Calu3 (cell line): ENCODE results near the gene ZNF143. TPM values are rescaled to one million over a fixed set of nuclear protein-coding genes. Genes with fewer than 3 reads are reported as not detected.

Experiments used
- BruUV-seq: library from RNA; stranded (reverse); fragments of 400-500 nt; replicated peaks from 2 replicates; lab custom pipeline; 2021; lab: Mats Ljungman, UMichigan
- CTCF ChIA-PET: fragments of 300-600 bp; sonication (Branson Sonifier 250); formaldehyde crosslinking; loops from one replicate; lab custom pipeline; 2022; ENCODE audit warnings: antibody characterized with exemption; lab: Charles Lee
- DNase-seq: peaks from one replicate; pipeline ENCODE4 v3.0.0; 2022
- H3K27ac Mint-ChIP-seq: one replicate; pipeline ENCODE4 v1.8.0; 2022; ENCODE audit warnings: mixed read lengths; ENCODE audit not compliant: unreplicated experiment
- H3K27me3 Mint-ChIP-seq: one replicate; pipeline ENCODE4 v1.8.0; 2022; ENCODE audit warnings: mixed read lengths; ENCODE audit not compliant: unreplicated experiment
- H3K36me3 Mint-ChIP-seq: one replicate; pipeline ENCODE4 v1.8.0; 2022; ENCODE audit warnings: mild to moderate bottlenecking, moderate library complexity, mixed read lengths; ENCODE audit not compliant: insufficient read depth, unreplicated experiment
- H3K4me1 Mint-ChIP-seq: one replicate; pipeline ENCODE4 v1.8.0; 2022; ENCODE audit warnings: mild to moderate bottlenecking, low read depth, mixed read lengths; ENCODE audit not compliant: unreplicated experiment
- H3K4me3 Mint-ChIP-seq: one replicate; pipeline ENCODE4 v1.8.0; 2022; ENCODE audit warnings: mild to moderate bottlenecking, low read depth, moderate library complexity, mixed read lengths; ENCODE audit not compliant: unreplicated experiment
- H3K9me3 Mint-ChIP-seq: one replicate; pipeline ENCODE4 v1.8.0; 2022; ENCODE audit warnings: low read depth, mixed read lengths; ENCODE audit not compliant: unreplicated experiment
- CTCF ChIP-seq: fragments of 200-600 bp; IDR thresholded peaks from one replicate; pipeline ENCODE4 v1.8.0; 2022; ENCODE audit warnings: antibody characterized with exemption; ENCODE audit not compliant: unreplicated experiment
- intact Hi-C: fragments of 100-400 bp; cut with micrococcal nuclease; formaldehyde crosslinking; loops from one replicate; pipeline ENCODE4 v1.10.0; 2022; ENCODE audit not compliant: unreplicated experiment
- total RNA-seq: library from RNA; stranded (reverse); gene quantifications from 2 replicates; pipeline ENCODE4 v1.2.3, GENCODE V29; 2022

The ZNF143 gene
- total RNA-seq, 1 experiment from 2014 or later, result 28.7 TPM

- Mint-ChIP-seq H3K27ac (no peak overlapping the region), H3K4me1 (peaks cover 8% of the 10 kb centered on the region), H3K27me3 (no peaks in the 10 kb centered on the region), H3K4me3 (no peak overlapping the region), H3K36me3 (peaks cover 4% of the 10 kb centered on the region), H3K9me3 (no peaks in the 10 kb centered on the region)
- no peak for DNase-seq
- no peak for TF ChIP-seq CTCF
- CTCF ChIA-PET, result interaction anchor here (0.6 to 2.1 kb wide), 4 partner anchors 8 to 327 kb away, joined by 3 to 16 read pairs (median 4); no protein-coding TSS in a partner anchor
- intact Hi-C loops, result no loop called here
- BruUV-seq, result no TSS peak
Observed at GRCh38 chr11:9498457-9499078, 37.8 kb downstream of the ZNF143 start.

DNA sequence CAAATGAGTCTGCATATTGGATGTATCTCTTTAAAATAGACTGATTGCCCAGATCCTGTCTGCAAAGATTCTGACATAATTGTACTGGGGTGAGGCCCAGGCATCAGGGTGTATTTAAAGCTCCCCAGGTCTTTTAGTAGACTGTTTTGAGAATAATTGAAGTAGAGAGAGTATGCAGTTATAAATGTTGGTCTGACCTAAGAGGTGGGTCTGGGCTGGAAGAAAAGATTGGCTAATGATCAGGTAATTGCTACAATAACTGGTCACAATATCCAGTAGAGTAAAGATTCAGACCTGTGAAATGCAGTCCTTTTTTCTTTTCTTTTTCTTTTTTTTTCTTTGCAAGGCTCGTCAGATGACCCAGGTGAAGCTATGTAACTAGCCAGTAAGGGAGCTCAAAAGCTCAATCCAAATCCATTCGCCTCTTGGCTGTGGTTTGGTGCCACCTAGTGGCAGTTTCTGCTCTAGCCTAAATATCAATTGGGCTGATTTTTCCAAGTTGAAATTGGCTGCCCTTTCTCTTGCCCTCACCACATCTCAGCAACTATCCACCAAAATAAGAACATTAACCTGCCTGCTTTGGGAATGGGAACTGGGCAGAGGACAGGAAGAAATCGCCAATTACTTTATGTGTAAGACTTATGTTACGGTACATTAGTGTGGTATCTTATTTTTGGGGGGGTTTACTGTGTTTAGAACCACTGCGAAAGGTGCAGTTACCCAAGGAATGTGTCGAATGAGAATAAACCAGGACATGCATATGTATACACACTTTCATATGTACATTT lies 45.9 kb downstream of the ZNF143 start:
- CTCF ChIA-PET, result interaction anchor here (0.6 to 1.8 kb wide), 18 partner anchors 9 to 816 kb away, joined by 3 to 16 read pairs (median 4); partner anchors contain the start of genes WEE1 and ZNF143
- Mint-ChIP-seq H3K27me3 (no peaks in the 10 kb centered on the region), H3K27ac (peak overlapping the region; percentile 47), H3K4me3 (no peak overlapping the region), H3K4me1 (peaks cover 23% of the 10 kb centered on the region), H3K36me3 (peaks cover 5% of the 10 kb centered on the region), H3K9me3 (no peaks in the 10 kb centered on the region)
- BruUV-seq, result no TSS peak
- peak; percentile 81 for DNase-seq
- intact Hi-C loops, result loop anchor here (5.0 kb wide), 2 partner anchors 339 to 489 kb away; no protein-coding TSS in a partner anchor
- peak; percentile 56 for TF ChIP-seq CTCF

DNA sequence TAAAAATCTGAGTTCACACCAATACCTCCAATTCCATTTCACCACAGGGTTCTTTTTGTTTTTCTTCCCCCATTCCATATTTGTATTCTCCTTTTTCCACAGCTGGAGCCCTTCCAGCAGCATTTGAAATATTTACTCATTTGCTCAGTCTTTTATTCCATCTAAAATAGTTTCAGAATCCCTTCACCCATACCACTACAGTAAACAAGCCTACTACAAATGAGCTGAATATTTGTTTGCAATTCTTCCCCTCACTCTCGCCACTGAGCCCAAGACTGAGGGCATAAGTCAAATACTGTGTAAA lies 46.4 kb downstream of the ZNF143 start:
- no peaks in the 10 kb centered on the region for H3K9me3 Mint-ChIP-seq
- CTCF ChIA-PET, result interaction anchor here (0.9 to 1.8 kb wide), 9 partner anchors 9 to 492 kb away, joined by 3 to 16 read pairs (median 6); partner anchors contain the start of gene ZNF143
- intact Hi-C loops, result loop anchor here (5.0 kb wide), 2 partner anchors 340 to 490 kb away; no protein-coding TSS in a partner anchor
- H3K4me3 Mint-ChIP-seq, result no peak overlapping the region
- no peak for TF ChIP-seq CTCF
- peaks cover 5% of the 10 kb centered on the region for H3K36me3 Mint-ChIP-seq
- H3K27ac Mint-ChIP-seq, result peak overlapping the region; percentile 47
- BruUV-seq, result no TSS peak
- H3K27me3 Mint-ChIP-seq, result no peaks in the 10 kb centered on the region
- H3K4me1 Mint-ChIP-seq, result peaks cover 24% of the 10 kb centered on the region
- DNase-seq, result no peak

DNA sequence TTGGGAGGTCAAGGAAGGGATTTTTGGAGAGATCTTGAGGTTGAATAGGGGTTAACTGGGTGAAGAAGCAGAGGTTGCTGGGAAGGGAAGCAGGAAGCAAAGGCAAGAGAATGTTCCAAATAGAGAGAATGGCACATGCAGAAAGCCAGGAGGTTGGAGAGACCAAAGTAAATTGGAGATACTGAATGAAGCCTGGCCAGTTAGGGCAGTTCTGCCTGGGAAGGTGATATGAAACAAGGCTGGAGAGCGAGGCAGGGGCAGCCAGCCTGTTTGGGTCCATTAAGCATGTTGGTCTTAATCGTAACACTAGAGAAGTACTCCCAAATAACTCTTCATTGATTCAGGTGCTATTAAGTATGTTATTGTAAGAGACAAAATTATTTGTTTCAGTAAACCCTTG lies 48.2 kb downstream of the ZNF143 start:
- Mint-ChIP-seq H3K4me1 (peaks cover 39% of the 10 kb centered on the region), H3K27ac (no peak overlapping the region), H3K4me3 (no peak overlapping the region), H3K36me3 (peaks cover 9% of the 10 kb centered on the region), H3K27me3 (no peaks in the 10 kb centered on the region), H3K9me3 (no peaks in the 10 kb centered on the region)
- TF ChIP-seq CTCF, result no peak
- CTCF ChIA-PET, result no interaction called here
- BruUV-seq, result no TSS peak
- intact Hi-C loops, result loop anchor here (5.0 kb wide), 2 partner anchors 342 to 492 kb away; no protein-coding TSS in a partner anchor
- no peak for DNase-seq
